ENCODE data around the gene CDC14A.

The CDC14A gene

GRCh38 chr1:100523038-100523652 is 170.8 kb downstream of the CDC14A start:
- intact Hi-C loops (cut with DNase I), result no loop called here
- DNase-seq, result no peak

- intact Hi-C loops (cut with DNase I), result no loop called here
- DNase-seq, result no peak
These were observed 172.0 kb downstream of the CDC14A start for GRCh38 chr1:100524355-100524754.

- DNase-seq, result no peak
- intact Hi-C loops (cut with DNase I), result no loop called here
These were observed 174.6 kb downstream of the CDC14A start for GRCh38 chr1:100526894-100527293.

GRCh38 chr1:100528871-100529270 is 176.6 kb downstream of the CDC14A start:
- intact Hi-C loops (cut with DNase I), result no loop called here

GRCh38 chr1:100530141-100530540 is 177.8 kb downstream of the CDC14A start:
- intact Hi-C loops (cut with DNase I), result no loop called here
- DNase-seq, result no peak

More at GRCh38 chr1:100528871-100529270, 176.6 kb downstream of the CDC14A start:
- no peak for DNase-seq

- no peak for DNase-seq
- intact Hi-C loops (cut with DNase I), result no loop called here
These were observed 178.7 kb downstream of the CDC14A start for GRCh38 chr1:100530880-100531487.

GRCh38 chr1:100532645-100533044 is 180.3 kb downstream of the CDC14A start:
- no peak for DNase-seq
- intact Hi-C loops (cut with DNase I), result no loop called here

GRCh38 chr1:100535264-100535663 is 183.0 kb downstream of the CDC14A start:
- intact Hi-C loops (cut with DNase I), result no loop called here
- DNase-seq, result no peak

GRCh38 chr1:100536031-100536430 is 183.7 kb downstream of the CDC14A start:
- no peak for DNase-seq
- intact Hi-C loops (cut with DNase I), result no loop called here

- intact Hi-C loops (cut with DNase I), result no loop called here
- peak in 9 of 10 donors; percentile 12 to 91 (median 48) for DNase-seq
These were observed 186.9 kb downstream of the CDC14A start for GRCh38 chr1:100538913-100539835.

- intact Hi-C loops (cut with DNase I), result no loop called here
- DNase-seq, result peak in 5 of 10 donors; percentile 8 to 80 (median 67)
These were observed 187.7 kb downstream of the CDC14A start for GRCh38 chr1:100539836-100540536.

- DNase-seq, result no peak
- intact Hi-C loops (cut with DNase I), result no loop called here
These were observed 190.0 kb downstream of the CDC14A start for GRCh38 chr1:100542285-100542684.

GRCh38 chr1:100543640-100544039 is 191.3 kb downstream of the CDC14A start:
- intact Hi-C loops (cut with DNase I), result no loop called here
- no peak for DNase-seq

GRCh38 chr1:100544791-100545190 is 192.5 kb downstream of the CDC14A start:
- intact Hi-C loops (cut with DNase I), result no loop called here
- DNase-seq, result no peak

GRCh38 chr1:100545855-100546254 is 193.5 kb downstream of the CDC14A start:
- intact Hi-C loops (cut with DNase I), result no loop called here
- no peak for DNase-seq

GRCh38 chr1:100552031-100552430 is 199.7 kb downstream of the CDC14A start:
- intact Hi-C loops (cut with DNase I), result no loop called here
- DNase-seq, result no peak

GRCh38 chr1:100552922-100553321 is 200.6 kb downstream of the CDC14A start:
- intact Hi-C loops (cut with DNase I), result no loop called here

GRCh38 chr1:100556181-100556580 is 203.9 kb downstream of the CDC14A start:
- intact Hi-C loops (cut with DNase I), result no loop called here
- DNase-seq, result no peak

More at GRCh38 chr1:100552922-100553321, 200.6 kb downstream of the CDC14A start:
- no peak for DNase-seq

- no peak for DNase-seq
- intact Hi-C loops (cut with DNase I), result no loop called here
These were observed 204.8 kb downstream of the CDC14A start for GRCh38 chr1:100556925-100557605.

- no peak for DNase-seq
- intact Hi-C loops (cut with DNase I), result no loop called here
These were observed 205.3 kb downstream of the CDC14A start for GRCh38 chr1:100557606-100557953.
